Measurements from ENCODE around the gene ZNF644.
"Not testable (repeated sequence)": the region's sequence is repeated elsewhere in the genome, so short reads cannot be mapped to it uniquely, and the experiment has no call there.

The ZNF644 gene

DNA sequence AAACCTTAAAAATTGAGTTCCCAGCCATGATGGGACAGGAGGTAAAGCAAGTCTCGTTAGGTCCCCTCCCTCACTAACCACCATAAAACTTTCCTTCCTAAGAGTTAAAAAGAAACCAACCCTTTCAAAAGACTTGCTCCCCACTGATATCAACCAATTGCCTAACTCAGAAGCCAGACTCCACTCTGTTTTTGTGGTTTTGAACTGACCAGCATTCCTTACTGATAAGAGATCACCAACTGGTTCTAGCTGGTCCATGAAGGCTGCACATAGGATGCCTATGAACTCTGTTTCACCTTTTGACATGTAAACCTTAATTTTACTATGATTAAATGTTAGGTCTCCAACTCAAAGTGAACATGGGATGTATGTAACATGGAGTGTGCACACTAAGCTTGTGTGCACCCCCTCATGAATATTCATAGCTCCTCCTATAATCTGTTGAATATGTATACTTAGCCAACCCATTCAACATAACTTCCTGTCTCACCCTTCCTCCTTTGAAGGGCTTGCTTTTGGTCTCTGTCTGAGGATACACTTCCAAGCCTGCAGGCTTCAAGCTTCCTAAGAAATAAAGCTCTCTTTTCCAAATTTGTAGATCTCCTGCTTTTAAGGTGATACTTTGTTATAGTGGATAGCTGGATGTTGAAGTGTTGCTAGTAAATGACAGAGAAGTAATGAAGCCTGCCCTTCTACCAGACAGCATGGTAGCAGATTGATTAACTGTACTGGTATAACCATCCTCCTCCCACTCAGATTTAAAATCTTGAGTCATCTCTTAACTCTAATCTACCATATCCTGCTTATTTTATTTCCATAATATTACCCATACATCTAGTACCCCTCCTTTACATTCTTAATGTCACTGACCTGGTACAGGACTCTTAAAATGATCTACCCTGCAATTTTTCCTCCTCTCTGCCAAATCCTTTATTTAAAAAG lies 95.6 kb downstream of the ZNF644 start:
- no peak for DNase-seq

DNA sequence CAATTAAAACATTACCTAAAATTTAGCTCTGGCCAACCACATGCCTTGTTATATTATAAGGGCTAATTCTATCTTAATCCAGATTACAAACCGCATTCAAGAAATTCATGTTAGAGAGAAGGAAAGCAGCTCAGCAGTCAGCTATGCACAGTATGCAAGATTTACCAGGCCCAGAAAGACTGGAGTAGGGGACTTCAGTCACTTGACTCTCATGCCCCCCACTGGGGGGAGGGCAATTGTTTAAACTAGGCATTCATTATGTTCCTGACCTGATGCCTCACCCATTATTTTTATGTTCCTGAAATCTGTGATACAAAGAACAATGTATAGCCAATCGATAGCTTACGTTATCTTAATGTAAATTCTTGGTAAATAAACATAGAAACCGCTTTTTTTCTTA lies 96.9 kb downstream of the ZNF644 start:
- no peak for DNase-seq

DNA sequence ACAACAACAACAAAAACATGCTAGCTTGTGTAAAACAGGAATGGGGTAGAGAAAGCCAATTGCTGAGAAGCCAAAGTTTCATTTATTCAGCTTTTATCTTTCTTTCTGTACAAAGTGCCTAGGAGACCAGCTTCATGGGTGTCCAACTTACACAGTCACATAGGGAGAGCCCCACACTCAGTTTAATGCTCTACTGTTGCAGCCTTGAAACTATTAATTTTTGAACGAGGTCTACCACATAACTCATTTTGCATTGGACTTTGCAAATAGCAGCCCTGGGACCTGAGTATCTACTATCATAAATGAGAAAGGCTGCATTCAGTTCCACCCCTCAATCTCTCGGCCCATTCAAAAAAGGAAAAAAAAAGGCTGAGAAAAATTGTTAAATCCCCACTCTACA lies 98.8 kb downstream of the ZNF644 start:
- no peak for DNase-seq

DNA sequence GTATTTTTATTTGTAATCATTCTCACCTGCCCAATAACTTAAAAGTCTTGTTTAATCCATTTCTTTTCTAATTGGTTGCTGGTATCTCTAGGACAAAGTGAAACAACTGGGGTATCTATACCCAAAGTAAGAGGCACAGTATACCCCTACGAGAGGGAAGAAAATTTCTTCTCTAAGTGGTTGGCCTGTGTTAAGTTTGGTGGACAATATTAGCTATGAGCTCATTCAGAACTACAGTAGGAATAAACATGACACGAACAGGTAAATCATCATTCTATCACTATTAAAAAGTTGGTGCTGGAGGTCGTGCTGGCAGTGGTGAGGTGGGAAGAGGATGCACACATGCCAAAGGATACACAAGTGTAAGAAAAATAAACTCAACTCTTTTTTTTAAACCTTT lies 99.6 kb downstream of the ZNF644 start:
- DNase-seq: no peak

DNA sequence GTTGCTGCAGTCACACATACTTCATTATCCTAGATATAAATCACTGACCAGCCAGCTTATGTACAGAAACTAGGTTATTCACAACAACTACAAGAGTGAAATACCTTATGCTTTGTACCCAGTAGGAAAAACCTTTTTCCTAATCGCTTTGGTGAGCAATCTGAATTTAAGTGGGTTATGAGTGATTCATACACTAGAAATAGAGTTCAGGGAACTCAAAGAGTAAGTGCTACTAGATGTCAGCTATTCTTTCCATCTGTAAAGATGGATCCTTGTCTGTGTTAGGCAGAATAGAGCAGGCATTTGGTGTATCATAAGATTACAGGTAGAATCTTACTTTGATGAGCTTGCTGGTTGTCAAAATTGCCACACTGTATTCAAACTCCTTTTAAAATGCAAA lies 101.9 kb downstream of the ZNF644 start:
- DNase-seq: no peak

DNA sequence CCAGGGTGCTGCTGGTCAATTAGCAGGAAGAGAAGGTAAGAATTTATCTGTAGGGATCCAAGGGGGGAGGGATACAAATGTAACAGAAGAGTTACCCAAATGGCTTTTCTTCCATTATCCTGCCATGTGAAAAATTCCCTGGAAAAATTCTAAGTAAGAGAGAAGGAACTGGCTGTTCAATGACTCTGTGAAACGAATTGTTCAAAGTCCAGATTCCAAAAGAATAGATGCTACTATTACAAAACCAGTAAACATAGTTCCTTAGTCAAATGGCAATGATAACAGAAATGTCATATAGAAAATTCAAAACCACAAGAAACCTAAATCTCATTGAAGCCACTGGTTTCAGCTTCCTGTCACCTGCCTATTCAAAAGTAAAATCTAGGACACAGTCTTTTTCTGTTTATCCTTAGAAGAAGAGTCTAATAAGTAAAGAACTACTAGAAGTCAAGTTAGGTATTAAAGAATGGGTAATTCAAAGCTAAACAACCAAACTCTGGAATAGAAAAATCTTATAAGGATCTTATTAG lies 102.6 kb downstream of the ZNF644 start:
- DNase-seq: no peak

DNA sequence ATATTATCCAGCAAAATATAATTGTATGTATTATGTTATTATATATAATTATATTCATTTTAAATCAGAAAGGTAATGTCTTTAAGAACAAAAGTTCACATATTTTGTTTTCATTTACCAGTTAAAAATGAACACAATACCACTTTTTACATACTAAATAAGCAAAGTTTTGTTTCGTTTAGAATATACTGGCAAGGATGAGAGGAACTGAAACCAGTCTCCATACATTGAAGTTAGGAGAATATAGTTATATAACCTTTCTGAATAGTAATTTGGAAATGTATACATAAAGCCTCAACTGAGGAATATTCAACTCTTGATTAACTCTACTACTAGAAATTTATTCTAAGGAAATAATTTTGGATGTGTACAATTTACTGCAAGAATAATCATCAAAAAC lies 110.5 kb downstream of the ZNF644 start:
- no peak for DNase-seq

DNA sequence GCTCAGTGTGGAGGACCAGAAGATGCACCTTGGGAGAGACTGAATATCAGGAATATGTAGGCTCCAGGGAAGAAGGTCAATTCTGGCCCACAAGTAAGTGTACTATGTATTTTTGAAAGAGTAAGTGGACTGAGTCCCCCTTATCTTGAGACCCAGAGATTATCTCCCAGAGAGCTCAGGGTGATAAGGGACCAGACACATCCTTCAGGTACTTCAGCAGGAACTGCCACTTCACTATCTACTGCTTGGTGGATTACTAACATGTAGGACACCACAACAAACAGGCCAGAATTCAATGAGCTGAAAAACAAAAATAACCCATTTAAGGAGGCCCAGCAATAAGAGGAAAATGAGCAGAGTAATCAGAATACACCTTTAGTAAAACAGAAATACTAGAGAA lies 119.2 kb downstream of the ZNF644 start:
- no peak for DNase-seq

DNA sequence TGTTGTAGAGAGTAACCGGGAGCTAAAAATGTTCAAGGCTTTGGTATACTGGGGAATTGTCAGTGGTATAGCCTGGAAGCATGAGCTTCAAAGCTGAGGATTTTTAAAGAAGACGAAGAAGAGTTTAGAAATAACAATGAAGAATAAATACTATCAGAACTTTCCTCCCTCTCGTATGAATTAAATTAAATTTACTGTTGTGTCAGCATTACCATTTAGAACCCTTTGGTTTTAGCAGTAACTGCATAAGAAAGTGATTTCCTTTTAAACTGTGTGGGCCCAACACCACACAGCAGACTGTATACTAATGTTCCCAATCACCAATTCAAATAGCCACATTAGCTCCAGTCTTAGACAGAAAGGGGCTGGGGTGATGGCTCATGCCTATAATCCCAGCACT lies 122.6 kb downstream of the ZNF644 start:
- DNase-seq: no peak

DNA sequence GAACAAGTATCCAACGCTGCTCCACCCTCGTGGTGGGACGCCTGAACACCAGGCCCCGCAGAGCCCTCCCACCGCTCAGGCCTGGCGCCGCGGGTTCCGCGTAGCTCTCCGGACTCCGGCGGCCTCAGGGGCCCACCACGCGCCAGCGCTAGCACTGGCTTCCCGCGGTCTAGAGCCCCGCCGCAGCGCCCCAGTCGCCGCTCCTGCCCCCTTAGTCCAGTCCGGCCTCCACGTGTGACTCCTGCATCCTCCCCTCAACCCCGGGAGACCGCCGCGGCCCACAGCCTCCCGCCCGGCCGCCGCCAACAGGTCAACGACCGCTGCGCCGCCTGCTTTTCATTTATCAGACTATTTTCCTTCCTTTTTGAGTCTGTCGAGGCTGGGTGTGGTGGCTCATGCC lies 128.2 kb downstream of the ZNF644 start:
- DNase-seq: not testable (repeated sequence)

DNA sequence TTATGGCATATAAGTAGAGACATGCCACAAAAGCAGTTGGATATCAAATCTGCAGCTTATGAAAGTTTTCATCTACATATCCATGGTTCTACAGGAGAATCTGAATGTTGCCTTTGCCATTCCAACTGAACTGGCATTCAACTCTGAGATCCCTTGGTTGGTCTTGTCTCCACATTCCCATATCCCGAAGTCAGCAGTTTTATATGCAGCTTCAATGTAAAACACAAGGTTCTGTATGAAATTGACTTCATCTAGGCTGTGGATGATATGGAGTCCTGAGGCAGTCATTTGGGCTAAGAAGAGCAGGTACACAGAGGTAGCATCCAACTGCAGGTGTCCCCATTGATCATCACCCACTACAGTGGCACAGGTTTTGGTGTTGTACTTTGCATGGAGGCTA lies 129.0 kb downstream of the ZNF644 start:
- DNase-seq: not testable (repeated sequence)

DNA sequence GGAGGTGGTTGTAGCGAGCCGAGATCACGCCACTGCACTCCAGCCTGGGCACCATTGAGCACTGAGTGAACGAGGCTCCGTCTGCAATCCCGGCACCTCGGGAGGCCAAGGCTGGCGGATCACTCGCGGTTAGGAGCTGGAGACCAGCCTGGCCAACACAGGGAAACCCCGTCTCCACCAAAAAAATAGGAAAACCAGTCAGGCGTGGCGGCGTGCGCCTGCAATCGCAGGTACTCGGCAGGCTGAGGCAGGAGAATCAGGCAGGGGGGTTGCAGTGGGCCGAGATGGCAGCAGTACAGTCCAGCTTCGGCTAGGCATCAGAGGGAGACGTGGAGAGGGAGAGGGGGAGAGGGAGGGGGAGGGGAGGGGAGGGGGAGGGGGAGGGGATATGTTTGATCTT lies 129.6 kb downstream of the ZNF644 start:
- not testable (repeated sequence) for DNase-seq

DNA sequence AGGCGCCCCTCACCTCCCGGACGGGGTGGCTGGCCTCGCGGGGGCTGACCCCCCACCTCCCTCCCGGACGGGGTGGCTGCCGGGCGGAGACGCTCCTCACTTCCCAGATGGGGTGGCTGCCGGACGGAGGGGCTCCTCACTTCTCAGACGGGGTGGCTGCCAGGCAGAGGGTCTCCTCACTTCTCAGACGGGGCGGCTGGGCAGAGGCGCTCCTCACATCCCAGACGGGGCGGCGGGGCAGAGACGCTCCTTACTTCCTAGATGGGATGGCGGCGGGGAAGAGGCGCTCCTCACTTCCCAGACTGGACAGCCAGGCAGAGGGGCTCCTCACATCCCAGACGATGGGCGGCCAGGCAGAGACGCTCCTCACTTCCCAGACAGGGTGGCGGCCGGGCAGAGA lies 130.1 kb downstream of the ZNF644 start:
- DNase-seq: not testable (repeated sequence)

DNA sequence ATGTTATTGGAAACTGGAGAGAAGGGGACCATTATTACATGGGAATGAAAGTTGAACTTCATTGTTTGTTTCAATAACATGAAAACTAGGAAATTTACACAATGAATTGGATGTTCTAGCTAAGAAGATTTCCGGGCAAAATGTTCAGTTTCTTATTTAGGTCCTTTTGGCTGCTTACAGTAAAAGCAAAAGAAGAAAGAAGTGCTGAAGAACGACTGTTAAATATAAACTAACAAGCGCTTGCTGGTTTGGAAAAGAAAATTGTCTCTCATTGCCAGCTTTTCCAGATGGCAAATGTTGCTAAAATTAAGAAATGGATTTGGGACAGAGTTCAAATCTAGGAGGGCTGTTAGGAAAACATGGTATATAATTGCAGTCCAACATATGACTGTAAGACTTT lies 139.6 kb downstream of the ZNF644 start:
- DNase-seq: no peak

DNA sequence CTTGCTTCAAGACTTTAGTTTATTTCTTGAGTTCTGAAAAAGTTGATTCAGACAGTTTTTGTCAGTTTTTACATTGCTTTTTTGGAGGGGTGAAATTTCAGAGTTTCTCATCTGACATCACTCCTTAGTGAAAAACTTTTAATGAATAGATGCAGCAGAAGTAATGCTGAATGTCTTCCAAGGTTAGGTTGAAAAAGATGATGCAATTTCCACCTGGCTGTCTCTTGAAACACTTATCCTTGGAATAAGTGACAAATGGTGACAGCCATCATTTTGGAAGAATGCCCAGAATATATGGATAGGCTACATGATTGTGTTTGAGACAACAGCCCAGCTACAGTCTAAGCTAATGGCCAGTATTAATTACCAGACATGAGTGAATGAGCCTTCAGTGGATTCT lies 140.8 kb downstream of the ZNF644 start:
- no peak for DNase-seq

DNA sequence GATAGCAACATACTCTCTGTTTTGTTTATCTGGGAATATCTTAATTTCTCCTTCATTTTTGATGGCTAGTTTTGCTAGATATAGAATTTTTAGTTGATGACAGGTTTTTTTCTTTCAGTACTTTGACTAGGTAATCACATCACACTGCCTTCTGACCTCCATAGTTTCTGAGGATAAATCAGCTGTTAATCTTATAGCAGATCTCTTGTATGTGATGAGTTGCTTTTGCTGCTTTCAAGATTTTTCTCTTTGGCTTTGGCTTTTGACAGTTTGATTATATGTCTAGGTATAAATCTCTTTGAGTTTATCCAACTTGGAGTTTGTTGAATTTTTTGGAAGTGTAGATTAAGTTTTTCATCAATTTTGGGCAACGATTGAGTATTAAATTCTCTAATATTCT lies 142.6 kb downstream of the ZNF644 start:
- DNase-seq: no peak

DNA sequence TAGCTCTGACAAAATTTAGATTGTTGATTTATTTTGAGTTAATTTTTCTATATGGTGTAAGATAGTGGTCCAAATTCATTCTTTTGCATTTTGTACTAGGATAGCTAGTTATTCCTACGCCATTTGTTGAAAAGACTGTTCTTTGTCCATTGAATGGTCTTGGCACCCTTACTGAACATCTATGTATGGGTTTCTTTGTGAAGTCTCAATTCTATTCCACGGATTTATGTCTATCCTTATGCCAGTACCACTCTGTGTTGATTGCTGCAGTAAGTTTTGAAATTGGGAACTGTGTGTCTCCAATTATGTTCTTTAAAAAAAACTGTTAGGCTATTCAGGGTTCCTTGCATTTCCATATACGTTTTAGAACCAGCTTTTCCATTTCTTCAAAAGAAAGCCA lies 145.7 kb downstream of the ZNF644 start:
- no peak for DNase-seq

All from NCI-H2081 (cell line).